K562 (cell line): ENCODE measurements around the gene C5orf24. TPM values are rescaled to one million over a fixed set of nuclear protein-coding genes. Genes with fewer than 3 reads are reported as not detected.
A peak's percentile ranks its signal among the peaks of the same experiment; 100 is the strongest.

Experiments used
- ATAC-seq: fragments of 200-7000 bp; cut with Tn5 transposase; 3 replicates; pipeline ENCODE4 v1.9.1; 2020; ENCODE audit warnings: moderate library complexity
- BruUV-seq: library from RNA; stranded (reverse); fragments of 400-500 nt; replicated peaks from 2 replicates; lab custom pipeline; 2021; lab: Mats Ljungman, UMichigan
- CTCF ChIA-PET: fragments of 300-600 bp; formaldehyde crosslinking; extraction: SDS; loops from one replicate; lab custom pipeline; 2021; ENCODE audit warnings: low intra/inter-chr PET ratio; lab: Yijun Ruan, JAX
- POLR2A ChIA-PET: fragments of 300-600, 350-650 bp; sonication (Branson Sonifier 250); formaldehyde crosslinking; extraction: SDS; loops from one replicate; lab custom pipeline; 2021; ENCODE audit warnings: antibody characterized with exemption, inconsistent platforms; lab: Yijun Ruan, JAX
- DNase-seq, 4 experiments: peaks; one replicate each; pipeline versions ENCODE4 v3.0.0 to v3.0.0-alpha.2; 2011 to 2018; ENCODE audit warnings: low spot score in 3 of 4, mixed read lengths in 3 of 4; ENCODE audit errors: extremely low read depth in 1 of 4
- FAIRE-seq: peaks from 2 replicates; lab custom pipeline; 2011; peaks lifted over from hg19 to GRCh38; lab: Jason Lieb, UNC
- H2AFZ ChIP-seq: 2 replicates; pipeline ENCODE4 v1.6.0; 2011; ENCODE audit warnings: low read depth, low read length, control low read depth, inconsistent platforms
- H3K27ac ChIP-seq: fragments of 200-600 bp; 3 replicates; pipeline ENCODE4 v1.8.0; 2011; ENCODE audit warnings: low read depth, mild to moderate bottlenecking, control low read depth, inconsistent platforms, low read length, moderate library complexity, mixed read lengths; ENCODE audit errors: extremely low read depth
- H3K27me3 ChIP-seq, 2 experiments: fragments of 300-600 bp in 1 of 2; 2 replicates in 1 of 2; 3 replicates in 1 of 2; pipeline versions ENCODE4 v1.6.0 to v1.8.0; 2011; ENCODE audit warnings: inconsistent platforms in 2 of 2, low read length in 2 of 2, mild to moderate bottlenecking in 1 of 2, mixed read lengths in 1 of 2, moderate library complexity in 1 of 2; ENCODE audit not compliant: control insufficient read depth in 2 of 2, insufficient read depth in 2 of 2
- H3K36me3 ChIP-seq: fragments of 300-600 bp; 3 replicates; pipeline ENCODE4 v1.8.0; 2011; ENCODE audit warnings: mild to moderate bottlenecking, low read length, inconsistent platforms; ENCODE audit not compliant: control insufficient read depth, insufficient read depth
- H3K4me1 ChIP-seq, 2 experiments: fragments of 200-600 bp in 1 of 2; replicated peaks in 1 of 2; 2 replicates in 1 of 2; 3 replicates in 1 of 2; pipeline versions ENCODE4 v1.5.1 to v1.8.0; 2011; ENCODE audit warnings: inconsistent platforms in 2 of 2, low read length in 2 of 2, mild to moderate bottlenecking in 1 of 2, mixed read lengths in 1 of 2, moderate library complexity in 1 of 2; ENCODE audit not compliant: control insufficient read depth in 2 of 2, insufficient read depth in 2 of 2
- H3K4me2 ChIP-seq: 2 replicates; pipeline ENCODE4 v1.6.1; 2011; ENCODE audit warnings: low read length, control low read depth, inconsistent platforms, mixed read lengths; ENCODE audit not compliant: insufficient read depth
- H3K4me3 ChIP-seq: fragments of 200-600 bp; sonication (generic), shearing (Covaris generic); 2 replicates; pipeline ENCODE4 v1.5.1; 2016; ENCODE audit warnings: control low read depth, inconsistent platforms
- H3K79me2 ChIP-seq: fragments of 200-600 bp; 3 replicates; pipeline ENCODE4 v1.8.0; 2011; ENCODE audit warnings: low read length, inconsistent platforms; ENCODE audit not compliant: control insufficient read depth, insufficient read depth
- H3K9ac ChIP-seq, 2 experiments: 2 replicates each; pipeline versions ENCODE4 v1.6.0 to v1.6.1; 2011; ENCODE audit warnings: low read depth in 2 of 2, low read length in 2 of 2, control low read depth in 1 of 2, inconsistent platforms in 1 of 2, mild to moderate bottlenecking in 1 of 2, mixed read lengths in 1 of 2; ENCODE audit not compliant: insufficient read depth in 1 of 2
- H3K9me1 ChIP-seq: one replicate; pipeline ENCODE4 v1.6.0; 2011; ENCODE audit warnings: inconsistent platforms, mild to moderate bottlenecking, low read length, moderate library complexity; ENCODE audit not compliant: control insufficient read depth, insufficient read depth
- H3K9me3 ChIP-seq: replicated peaks from 2 replicates; pipeline ENCODE4 v1.5.1; 2011; ENCODE audit warnings: low read depth, low read length, inconsistent platforms; ENCODE audit not compliant: control insufficient read depth, insufficient read depth
- H4K20me1 ChIP-seq: replicated peaks from 2 replicates; pipeline ENCODE4 v1.6.1; 2011; ENCODE audit warnings: low read length, inconsistent platforms, mixed read lengths; ENCODE audit not compliant: control insufficient read depth, insufficient read depth
- ARNT ChIP-seq, 2 experiments: fragments of 450-650 bp; IDR thresholded peaks; 2 replicates each; pipeline ENCODE4 v1.6.1; 2016; ENCODE audit warnings: mild to moderate bottlenecking in 1 of 2
- DNMT1 ChIP-seq: fragments of 450-650 bp; IDR thresholded peaks from 2 replicates; pipeline ENCODE4 v1.6.1; 2016; ENCODE audit warnings: antibody characterized with exemption, mild to moderate bottlenecking
- ELF2 ChIP-seq: fragments of 250-450 bp; sonication (Bioruptor Pico); IDR thresholded peaks from 2 replicates; pipeline ENCODE4 v1.5.0; 2021; ENCODE audit warnings: mild to moderate bottlenecking
- HNRNPK ChIP-seq: fragments of 200-400 bp; formaldehyde crosslinking; IDR thresholded peaks from one replicate; pipeline ENCODE4 v1.6.1; 2018; ENCODE audit warnings: mild to moderate bottlenecking, low read depth, low read length; ENCODE audit not compliant: poor library complexity, severe bottlenecking
- KDM4B ChIP-seq, 2 experiments: fragments of 450-650 bp in 1 of 2; sonication (generic) in 1 of 2; IDR thresholded peaks; 2 replicates each; pipeline ENCODE4 v1.6.1; 2016 to 2017; ENCODE audit warnings: borderline replicate concordance in 2 of 2, antibody characterized with exemption in 1 of 2, low read depth in 1 of 2, mild to moderate bottlenecking in 1 of 2
- MCM5 ChIP-seq: fragments of 450-650 bp; IDR thresholded peaks from 2 replicates; pipeline ENCODE4 v1.6.1; 2016; ENCODE audit warnings: low read depth
- MEIS2 ChIP-seq: fragments of 450-650 bp; IDR thresholded peaks from 2 replicates; pipeline ENCODE4 v1.6.1; 2014; ENCODE audit warnings: mild to moderate bottlenecking; ENCODE audit not compliant: partially characterized antibody
- MYC ChIP-seq, 2 experiments: fragments of 250-450 bp in 1 of 2; sonication (Bioruptor Pico) in 1 of 2; IDR thresholded peaks; 2 replicates each; pipeline versions ENCODE4 v1.5.1 to v1.6.1; 2012 to 2021; ENCODE audit warnings: low read depth in 2 of 2, borderline replicate concordance in 1 of 2, improper control_type of control experiment in 1 of 2, low read length in 1 of 2, mild to moderate bottlenecking in 1 of 2, moderate library complexity in 1 of 2
- NR2F6 ChIP-seq: fragments of 450-650 bp; formaldehyde crosslinking; IDR thresholded peaks from 2 replicates; pipeline ENCODE4 v1.4.0; 2020; ENCODE audit warnings: mild to moderate bottlenecking
- PCBP2 ChIP-seq: fragments of 200-400 bp; formaldehyde crosslinking; IDR thresholded peaks from 2 replicates; pipeline ENCODE4 v1.6.1; 2018; ENCODE audit warnings: low read length, low read depth, mild to moderate bottlenecking, moderate library complexity; ENCODE audit not compliant: poor library complexity, severe bottlenecking
- SIN3A ChIP-seq, 2 experiments: fragments of 150-350 bp in 1 of 2; IDR thresholded peaks; 2 replicates each; pipeline ENCODE4 v1.6.1; 2011 to 2016; ENCODE audit warnings: borderline replicate concordance in 2 of 2, low read depth in 2 of 2, low read length in 2 of 2, mild to moderate bottlenecking in 2 of 2, moderate library complexity in 2 of 2; ENCODE audit not compliant: control insufficient read depth in 1 of 2
- SNIP1 ChIP-seq: fragments of 450-650 bp; IDR thresholded peaks from 2 replicates; pipeline ENCODE4 v1.7.1; 2017; ENCODE audit warnings: low read depth, mild to moderate bottlenecking
- THRAP3 ChIP-seq: fragments of 450-650 bp; IDR thresholded peaks from 2 replicates; pipeline ENCODE4 v1.6.1; 2016; ENCODE audit warnings: mild to moderate bottlenecking, inconsistent platforms, borderline replicate concordance
- ZNF253 ChIP-seq: fragments of 250-450 bp; sonication (Bioruptor Pico); conservative IDR thresholded peaks from 2 replicates; pipeline ENCODE4 v1.6.1; 2021; ENCODE audit warnings: mild to moderate bottlenecking
- ZNF766 ChIP-seq: fragments of 200-800 bp; sonication (Bioruptor generic); conservative IDR thresholded peaks from 2 replicates; pipeline ENCODE4 v1.6.1; 2016; ENCODE audit warnings: missing genetic modification characterization, missing compliant biosample characterization
- ZNF785 ChIP-seq: fragments of 250-450 bp; sonication (Bioruptor Pico); IDR thresholded peaks from 2 replicates; pipeline ENCODE4 v1.4.0; 2020; ENCODE audit warnings: mild to moderate bottlenecking
- WGBS: fragments of 100-300 bp; shearing (Covaris generic); methylation state at CpG from one replicate; pipeline ENCODE4 v1.1.6; 2016; ENCODE audit warnings: low coverage, mixed read lengths; ENCODE audit not compliant: insufficient coverage; ENCODE audit errors: missing lambda C conversion rate; 5-methylcytosine and 5-hydroxymethylcytosine counted together
- in situ Hi-C: fragments of 300-500 bp; cut with MboI; formaldehyde crosslinking; loops from 4 replicates; pipeline ENCODE4 v1.15.0; 2018; ENCODE audit warnings: inconsistent platforms, mixed read lengths
- intact Hi-C: fragments of 100-400 bp; cut with micrococcal nuclease; formaldehyde crosslinking; loops from 2 replicates; pipeline ENCODE4 v1.14.2; 2022
- polyA plus RNA-seq, 8 experiments: library from polyadenylated mRNA; depleted of rRNA in 4 of 8; stranded (reverse) in 5 of 8; unstranded in 3 of 8; fragments of >200 nt; fragmentation: Nextera tagmentation in 2 of 8; fragmentation: Illumina TruSeq in 1 of 8; extraction: Ambion mirVana in 2 of 8; extraction: Trizol in 1 of 8; gene quantifications; 2 replicates each; pipeline versions ENCODE4 v1.2.1 to v1.2.3, GENCODE V29; 2011 to 2014; ENCODE audit warnings: inconsistent platforms in 1 of 8, missing spikeins in 1 of 8
- total RNA-seq, 7 experiments: library from RNA; depleted of rRNA in 6 of 7; stranded (reverse); fragments of >200 nt in 6 of 7; fragmentation: Illumina TruSeq in 2 of 7; extraction: Trizol in 2 of 7; gene quantifications; 2 replicates each; pipeline versions ENCODE4 v1.2.1 to v1.2.3, GENCODE V29; 2011 to 2021; ENCODE audit warnings: low replicate concordance in 1 of 7
- TF ChIP-seq, protein P1 (sequence below), 2 experiments: IDR thresholded peaks; 2 replicates each; pipeline ENCODE4 v1.6.1; 2011; ENCODE audit warnings: borderline replicate concordance in 1 of 2, control low read depth in 1 of 2, low read depth in 1 of 2, low read length in 1 of 2, mild to moderate bottlenecking in 1 of 2, mixed read lengths in 1 of 2, moderate library complexity in 1 of 2; ENCODE audit not compliant: insufficient read depth in 1 of 2, insufficient read length in 1 of 2, poor library complexity in 1 of 2, severe bottlenecking in 1 of 2; ENCODE audit errors: extremely low read depth in 1 of 2
- TF ChIP-seq, protein P2 (sequence below), 3 experiments: fragments of 200-800 bp in 1 of 3; sonication (Bioruptor generic) in 1 of 3; sonication (generic) in 1 of 3; formaldehyde crosslinking in 1 of 3; IDR thresholded peaks; 2 replicates each; pipeline versions ENCODE4 v1.6.1 to v1.8.0; 2016 to 2022; ENCODE audit warnings: mild to moderate bottlenecking in 2 of 3, missing compliant biosample characterization in 2 of 3, missing genetic modification characterization in 2 of 3, missing genetic modification reagents in 1 of 3
- TF ChIP-seq, protein P3 (sequence below): fragments of 450-650 bp; IDR thresholded peaks from 2 replicates; pipeline ENCODE4 v1.6.1; 2016; ENCODE audit warnings: missing biosample characterization, missing genetic modification characterization

The C5orf24 gene
- total and polyA plus RNA-seq, 9 of the 15 experiments (the other 6 are each of a cell fraction or from before 2014, with no cell fraction given): 8.9 to 38.6 (median 28.4) TPM

- Histone ChIP-seq H4K20me1 (no peaks in the 10 kb centered on the region), H3K9ac (peak overlapping the region; percentile 96), H3K4me2 (peak overlapping the region; percentile 84), H3K79me2 (peaks cover 50% of the 10 kb centered on the region), H3K27ac (peak overlapping the region; percentile 96), H3K36me3 (peaks cover 46% of the 10 kb centered on the region), H3K4me1 (peaks cover 18 to 36% of the 10 kb centered on the region in 2 experiments; a peak in 4 of 5 replicates), H3K9me3 (no peaks in the 10 kb centered on the region), H2AFZ (peak overlapping the region; percentile 81), H3K9me1 (no peaks in the 10 kb centered on the region), H3K4me3 (peak overlapping the region; percentile 93), H3K27me3 (no peaks in the 10 kb centered on the region)
- BruUV-seq: TSS peak; percentile 65
- intact Hi-C loops (loop anchor here (2.0 to 5.0 kb wide), 3 partner anchors 58 to 454 kb away; partner anchors contain the start of genes CAMLG and PCBD2), in situ Hi-C loops (no loop called here)
- CTCF ChIA-PET: no interaction called here
- ATAC-seq: peak; percentile 33
- POLR2A ChIA-PET: interaction anchor here (0.7 to 1.2 kb wide), 7 partner anchors 9 to 88 kb away, joined by 3 to 7 read pairs (median 4); partner anchors contain the start of gene DDX46
- DNase-seq: peak in 2 of 4 experiments; percentile 31 to 56
- WGBS: 2% methylated on average over 11 of the region's 11 CpGs
- no peak for FAIRE-seq
- TF ChIP-seq DNMT1 (no peak), ARNT (IDR thresholded peaks at IDR 0.05) (no peak), HNRNPK (no peak), SNIP1 (no peak), MYC (IDR thresholded peaks at IDR 0.05; ENCODE audit: low read depth, low read length) (no peak), MYC (CRISPR knock-in tag; IDR thresholded peaks at IDR 0.05; ENCODE audit: borderline replicate concordance, low read depth) (0 out of 2 replicates have a peak, but pooled peaks have one; percentile 0), MEIS2 (peak; percentile 6), ZNF785 (no peak), PCBP2 (no peak), ELF2 (CRISPR knock-in tag) (no peak), NR2F6 (CRISPR knock-in tag) (no peak), SIN3A (IDR thresholded peaks at IDR 0.05; ENCODE audit: borderline replicate concordance in 2 of 2, control insufficient read depth in 1 of 2, low read depth in 2 of 2, low read length in 2 of 2) (no peak), ZNF253 (CRISPR knock-in tag) (no peak), MCM5 (no peak), KDM4B (IDR thresholded peaks at IDR 0.05; ENCODE audit: borderline replicate concordance in 2 of 2, low read depth in 1 of 2) (no peak), THRAP3 (no peak), ZNF766 (peak; percentile 4; the same call in 1 of the 2 replicates)
- TF ChIP-seq, protein P1, sequence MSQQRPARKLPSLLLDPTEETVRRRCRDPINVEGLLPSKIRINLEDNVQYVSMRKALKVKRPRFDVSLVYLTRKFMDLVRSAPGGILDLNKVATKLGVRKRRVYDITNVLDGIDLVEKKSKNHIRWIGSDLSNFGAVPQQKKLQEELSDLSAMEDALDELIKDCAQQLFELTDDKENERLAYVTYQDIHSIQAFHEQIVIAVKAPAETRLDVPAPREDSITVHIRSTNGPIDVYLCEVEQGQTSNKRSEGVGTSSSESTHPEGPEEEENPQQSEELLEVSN (IDR thresholded peaks at IDR 0.05; ENCODE audit: borderline replicate concordance in 1 of 2, extremely low read depth in 1 of 2, insufficient read depth in 1 of 2, insufficient read length in 1 of 2, low read depth in 1 of 2, low read length in 1 of 2, poor library complexity in 1 of 2, severe bottlenecking in 1 of 2): no peak
- TF ChIP-seq, protein P2, sequence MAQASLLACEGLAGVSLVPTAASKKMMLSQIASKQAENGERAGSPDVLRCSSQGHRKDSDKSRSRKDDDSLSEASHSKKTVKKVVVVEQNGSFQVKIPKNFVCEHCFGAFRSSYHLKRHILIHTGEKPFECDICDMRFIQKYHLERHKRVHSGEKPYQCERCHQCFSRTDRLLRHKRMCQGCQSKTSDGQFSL (CRISPR knock-in tag; IDR thresholded peaks at IDR 0.05): no peak
- TF ChIP-seq, protein P2 (tag; IDR thresholded peaks at IDR 0.05): no peak
- TF ChIP-seq, protein P3, sequence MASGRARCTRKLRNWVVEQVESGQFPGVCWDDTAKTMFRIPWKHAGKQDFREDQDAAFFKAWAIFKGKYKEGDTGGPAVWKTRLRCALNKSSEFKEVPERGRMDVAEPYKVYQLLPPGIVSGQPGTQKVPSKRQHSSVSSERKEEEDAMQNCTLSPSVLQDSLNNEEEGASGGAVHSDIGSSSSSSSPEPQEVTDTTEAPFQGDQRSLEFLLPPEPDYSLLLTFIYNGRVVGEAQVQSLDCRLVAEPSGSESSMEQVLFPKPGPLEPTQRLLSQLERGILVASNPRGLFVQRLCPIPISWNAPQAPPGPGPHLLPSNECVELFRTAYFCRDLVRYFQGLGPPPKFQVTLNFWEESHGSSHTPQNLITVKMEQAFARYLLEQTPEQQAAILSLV (tag): no peak
Measured at GRCh38 chr5:134846641-134846960, 833 bp downstream of the C5orf24 start.
